ENCODE results near the gene WDR89. TPM values are rescaled to one million over a fixed set of nuclear protein-coding genes. Genes with fewer than 3 reads are reported as not detected.
"Not testable (repeated sequence)": the region's sequence is repeated elsewhere in the genome, so short reads cannot be mapped to it uniquely, and the experiment has no call there.

Gene WDR89
- total RNA-seq, 3 donors from 2014 or later = 5.1 to 12.4 (median 8.5) TPM

DNA sequence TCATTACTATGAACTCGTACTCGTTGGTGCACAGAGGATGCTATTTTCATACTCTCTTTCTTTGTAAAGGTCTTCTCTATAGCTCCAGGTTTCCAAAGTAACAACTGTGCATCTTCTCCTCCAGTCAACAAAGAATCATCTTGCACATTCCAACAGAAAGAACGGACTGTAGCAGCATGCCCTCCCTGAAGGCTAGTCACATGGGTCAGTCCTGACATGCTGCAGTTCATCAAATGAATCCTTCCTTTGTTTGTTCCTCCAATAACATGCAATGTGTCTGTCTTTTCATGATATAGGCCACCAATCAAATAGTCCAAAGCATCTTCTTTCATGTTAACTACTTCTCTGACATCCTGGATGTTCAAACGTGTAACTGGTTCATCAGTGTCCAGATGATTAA, 42.9 kb downstream of the WDR89 start:
- intact Hi-C loops (cut with DNase I; ENCODE audit: low total_unique reads) = no loop called here
- Histone ChIP-seq H3K4me1 (no peaks in the 10 kb centered on the region), H3K27me3 (no peaks in the 10 kb centered on the region), H3K9me3 (peaks cover 14 to 16% of the 10 kb centered on the region in 2 donors), H3K27ac (no peak overlapping the region), H3K36me3 (no peaks in the 10 kb centered on the region), H3K4me3 (no peak overlapping the region)
- TF ChIP-seq POLR2AphosphoS5 (IDR thresholded peaks at IDR 0.05) = no peak
- TF ChIP-seq POLR2A (IDR thresholded peaks at IDR 0.05) = no peak
- TF ChIP-seq, protein P1, sequence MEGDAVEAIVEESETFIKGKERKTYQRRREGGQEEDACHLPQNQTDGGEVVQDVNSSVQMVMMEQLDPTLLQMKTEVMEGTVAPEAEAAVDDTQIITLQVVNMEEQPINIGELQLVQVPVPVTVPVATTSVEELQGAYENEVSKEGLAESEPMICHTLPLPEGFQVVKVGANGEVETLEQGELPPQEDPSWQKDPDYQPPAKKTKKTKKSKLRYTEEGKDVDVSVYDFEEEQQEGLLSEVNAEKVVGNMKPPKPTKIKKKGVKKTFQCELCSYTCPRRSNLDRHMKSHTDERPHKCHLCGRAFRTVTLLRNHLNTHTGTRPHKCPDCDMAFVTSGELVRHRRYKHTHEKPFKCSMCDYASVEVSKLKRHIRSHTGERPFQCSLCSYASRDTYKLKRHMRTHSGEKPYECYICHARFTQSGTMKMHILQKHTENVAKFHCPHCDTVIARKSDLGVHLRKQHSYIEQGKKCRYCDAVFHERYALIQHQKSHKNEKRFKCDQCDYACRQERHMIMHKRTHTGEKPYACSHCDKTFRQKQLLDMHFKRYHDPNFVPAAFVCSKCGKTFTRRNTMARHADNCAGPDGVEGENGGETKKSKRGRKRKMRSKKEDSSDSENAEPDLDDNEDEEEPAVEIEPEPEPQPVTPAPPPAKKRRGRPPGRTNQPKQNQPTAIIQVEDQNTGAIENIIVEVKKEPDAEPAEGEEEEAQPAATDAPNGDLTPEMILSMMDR (IDR thresholded peaks at IDR 0.05) = no peak
- DNase-seq (ENCODE audit: low spot score in 2 of 2) = no peak

DNA sequence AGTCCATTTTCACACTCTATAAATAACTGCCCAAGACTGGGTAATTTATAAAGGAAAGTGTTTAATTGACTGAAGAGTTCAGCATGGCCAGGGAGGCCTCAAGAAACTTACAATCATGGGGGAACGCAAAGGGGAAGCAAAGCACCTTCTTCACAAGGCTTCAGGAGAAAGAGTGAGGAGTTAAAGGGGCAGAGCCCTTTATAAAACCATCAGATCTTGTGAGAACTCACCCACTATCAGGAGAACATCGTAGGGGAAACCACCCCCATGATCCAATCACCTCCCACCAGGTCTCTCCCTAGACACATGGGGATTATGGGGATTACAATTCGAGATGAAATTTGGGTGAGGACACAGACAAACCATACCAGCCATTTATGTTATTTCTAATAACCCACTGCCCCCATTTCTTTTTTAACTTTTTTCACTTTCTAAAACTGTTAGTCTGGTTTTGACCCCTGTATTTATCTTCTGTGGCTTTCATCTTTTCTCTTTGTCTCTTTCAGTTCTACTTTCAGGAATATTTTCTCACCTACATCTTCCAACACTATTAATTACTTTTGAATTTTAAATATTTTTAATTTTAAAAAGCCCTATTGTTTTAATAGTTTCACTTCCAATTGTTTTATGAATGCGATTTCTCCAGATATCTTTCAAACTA, 44.5 kb downstream of the WDR89 start:
- Histone ChIP-seq H3K27ac (no peak overlapping the region), H3K27me3 (no peaks in the 10 kb centered on the region), H3K36me3 (no peaks in the 10 kb centered on the region), H3K4me1 (no peaks in the 10 kb centered on the region), H3K9me3 (peaks cover 20 to 22% of the 10 kb centered on the region in 2 donors), H3K4me3 (no peak overlapping the region)
- DNase-seq (ENCODE audit: low spot score in 2 of 2) = no peak
- no peak for TF ChIP-seq POLR2A (IDR thresholded peaks at IDR 0.05)
- TF ChIP-seq, protein P1 (IDR thresholded peaks at IDR 0.05) = no peak
- TF ChIP-seq POLR2AphosphoS5 (IDR thresholded peaks at IDR 0.05) = no peak
- intact Hi-C loops (cut with DNase I; ENCODE audit: low total_unique reads) = no loop called here

DNA sequence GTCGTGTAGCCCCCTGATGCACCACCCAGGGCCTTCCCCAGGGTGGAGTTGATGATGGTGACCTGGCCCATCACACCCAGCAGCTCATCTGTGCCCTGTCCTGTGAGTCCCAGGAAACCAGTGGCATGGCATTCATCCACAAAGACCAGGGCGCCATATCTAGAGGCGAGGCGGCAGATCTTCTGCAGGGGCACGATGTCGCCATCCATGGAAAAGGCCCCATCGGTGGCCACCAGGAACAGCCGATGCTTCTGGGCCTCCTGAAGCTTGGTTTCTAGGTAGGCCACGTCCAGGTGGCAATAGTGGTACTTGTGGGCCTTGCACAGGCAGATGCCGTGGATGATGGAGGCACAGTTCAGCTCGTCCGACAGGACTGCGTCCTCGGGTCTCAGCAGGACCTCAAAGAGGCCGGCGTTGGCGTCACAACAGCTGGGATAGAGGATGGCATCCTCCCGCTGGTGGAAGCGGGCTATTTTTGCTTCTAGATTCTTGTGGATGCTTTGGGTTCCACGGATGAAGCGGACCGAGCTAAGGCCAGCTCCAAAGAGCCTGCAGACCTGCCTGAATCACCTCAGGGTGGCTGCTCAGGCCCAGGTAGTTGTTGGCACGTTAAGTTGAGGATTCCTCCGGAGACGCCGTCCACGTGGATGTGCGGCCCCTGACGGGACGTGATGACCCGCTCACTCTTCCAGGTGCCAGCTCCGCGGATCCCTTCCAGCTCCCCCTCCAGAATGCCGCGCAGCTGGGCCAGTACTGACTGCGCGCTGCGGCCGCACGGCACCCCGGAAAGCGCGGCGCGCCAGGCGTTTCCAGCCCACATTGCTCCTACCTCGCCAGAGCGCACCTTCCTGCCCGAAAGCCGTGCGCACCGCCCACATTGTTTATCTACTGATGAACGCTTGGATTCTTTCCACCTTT, 47.0 kb downstream of the WDR89 start:
- intact Hi-C loops (cut with DNase I; ENCODE audit: low total_unique reads) = no loop called here
- DNase-seq (ENCODE audit: low spot score in 2 of 2) = no peak
- Histone ChIP-seq H3K4me1 (no peaks in the 10 kb centered on the region), H3K36me3 (no peaks in the 10 kb centered on the region), H3K4me3 (no peak overlapping the region), H3K9me3 (peaks cover 20 to 22% of the 10 kb centered on the region in 2 donors), H3K27me3 (no peaks in the 10 kb centered on the region), H3K27ac (no peak overlapping the region)
- TF ChIP-seq, protein P1 (IDR thresholded peaks at IDR 0.05) = no peak
- no peak for TF ChIP-seq POLR2AphosphoS5 (IDR thresholded peaks at IDR 0.05)
- TF ChIP-seq POLR2A (IDR thresholded peaks at IDR 0.05) = no peak

DNA sequence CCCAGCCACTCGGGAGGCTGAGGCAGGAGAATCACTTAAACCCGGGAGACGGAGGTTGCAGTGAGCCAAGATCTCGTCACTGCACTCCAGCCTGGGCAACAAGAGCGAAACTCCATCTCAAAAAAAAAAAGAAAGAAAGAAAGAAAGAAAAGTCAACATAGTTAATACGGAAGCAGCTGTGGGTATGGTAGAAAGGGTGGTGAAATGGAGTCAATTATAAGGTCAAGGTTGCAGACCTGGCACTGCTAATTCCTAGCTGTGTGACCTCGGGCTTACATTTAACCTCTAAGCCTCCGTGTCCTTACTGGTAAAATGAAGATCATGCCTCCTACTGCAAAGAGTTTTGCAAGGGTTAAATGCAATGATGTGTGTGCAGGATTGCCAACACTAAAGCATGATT, 58.6 kb downstream of the WDR89 start:
- H3K27me3 ChIP-seq; intact Hi-C loops (cut with DNase I; ENCODE audit: low total_unique reads); H3K4me3 ChIP-seq; H3K9me3 ChIP-seq; H3K36me3 ChIP-seq; DNase-seq (ENCODE audit: low spot score in 2 of 2); H3K4me1 ChIP-seq; H3K27ac ChIP-seq: not testable (repeated sequence)

DNA sequence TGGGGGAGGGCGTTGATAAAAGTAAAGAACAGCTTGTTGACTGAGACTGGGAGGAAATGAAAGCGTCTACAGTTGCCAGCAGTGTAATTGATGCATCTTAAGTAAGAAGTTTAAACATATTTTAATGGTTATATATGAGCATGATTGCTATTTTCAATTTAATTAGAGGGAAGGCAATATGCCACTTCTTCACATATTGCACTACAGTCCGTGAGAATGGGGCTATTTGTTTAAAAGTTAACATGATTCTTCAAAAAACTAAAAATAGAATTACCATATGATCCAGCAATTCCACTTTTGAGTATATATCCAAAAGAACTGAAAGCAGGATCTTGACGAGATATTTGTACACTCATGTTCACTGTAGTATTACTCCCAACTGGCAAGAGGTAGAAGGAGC, 60.2 kb downstream of the WDR89 start:
- intact Hi-C loops (cut with DNase I; ENCODE audit: low total_unique reads) = no loop called here
- TF ChIP-seq, protein P1 (IDR thresholded peaks at IDR 0.05) = no peak
- TF ChIP-seq POLR2AphosphoS5 (IDR thresholded peaks at IDR 0.05) (no peak), POLR2A (IDR thresholded peaks at IDR 0.05) (no peak)
- no peaks in the 10 kb centered on the region for H3K9me3 ChIP-seq
- H3K27ac ChIP-seq = no peak overlapping the region
- no peaks in the 10 kb centered on the region for H3K36me3 ChIP-seq
- no peak overlapping the region for H3K4me3 ChIP-seq
- H3K27me3 ChIP-seq = no peaks in the 10 kb centered on the region
- DNase-seq (ENCODE audit: low spot score in 2 of 2) = no peak
- H3K4me1 ChIP-seq = no peaks in the 10 kb centered on the region
